ENCODE data around the gene HPS5.
A peak's percentile ranks its signal among the peaks of the same experiment; 100 is the strongest.

DNA sequence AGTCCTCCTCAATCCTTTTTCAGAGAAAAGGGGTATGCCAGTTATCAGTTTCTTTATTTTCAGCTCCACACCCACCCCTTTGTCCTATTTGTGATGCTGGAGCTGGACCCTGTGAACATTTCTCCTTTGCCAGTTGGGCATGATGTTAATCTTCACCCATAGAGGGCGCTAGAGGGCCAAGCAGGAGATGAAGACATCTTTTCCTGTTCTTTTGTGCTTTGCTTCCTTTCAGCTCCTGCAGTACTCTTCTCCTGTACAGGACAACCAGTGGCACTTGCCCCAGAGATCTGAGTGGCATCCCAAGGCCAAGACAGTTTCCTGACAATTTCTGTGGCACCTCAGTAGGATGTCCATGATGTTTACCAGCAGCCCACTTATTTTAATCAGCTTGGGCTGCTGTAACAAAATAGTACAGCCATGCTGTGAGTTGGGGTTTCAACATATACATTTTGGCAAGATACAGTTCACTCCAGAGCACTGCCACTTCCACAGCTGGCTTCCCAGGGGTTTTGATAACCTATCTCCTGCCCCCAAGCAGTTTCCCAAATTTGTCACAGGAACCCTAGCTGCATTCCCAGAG lies 78.1 kb downstream of the HPS5 start:
- TF ChIP-seq POLR2A (IDR thresholded peaks at IDR 0.05; ENCODE audit: low read depth, low read length), result no peak
- TF ChIP-seq POU2F2 (IDR thresholded peaks at IDR 0.05; ENCODE audit: low read depth, low read length), result peak; percentile 45; the same call in 1 of the 2 replicates
- no peak for TF ChIP-seq TAF1 (IDR thresholded peaks at IDR 0.05; ENCODE audit: low read depth, low read length)

All from GM12891 (cell line).